Superior temporal gyrus (tissue), 1 donor: ENCODE results near the gene SMNDC1.
"Not testable (repeated sequence)": the region's sequence is repeated elsewhere in the genome, so short reads cannot be mapped to it uniquely, and the experiment has no call there.

ENCODE experiments used
- DNase-seq: peaks from one replicate; pipeline ENCODE4 v3.0.0-alpha.2; 2016; ENCODE audit errors: extremely low spot score

The SMNDC1 gene

GRCh38 chr10:110284262-110284661 is 20.5 kb downstream of the SMNDC1 start:
- DNase-seq = no peak

- DNase-seq = peak; percentile 97
Observed at GRCh38 chr10:110279407-110279986, 25.2 kb downstream of the SMNDC1 start.

GRCh38 chr10:110278562-110279406 is 25.9 kb downstream of the SMNDC1 start:
- no peak for DNase-seq

GRCh38 chr10:110277591-110277990 is 27.1 kb downstream of the SMNDC1 start:
- no peak for DNase-seq

GRCh38 chr10:110276603-110277002 is 28.1 kb downstream of the SMNDC1 start:
- DNase-seq = no peak

- DNase-seq = peak; percentile 67
Observed at GRCh38 chr10:110275128-110275729, 29.5 kb downstream of the SMNDC1 start.

- no peak for DNase-seq
Observed at GRCh38 chr10:110274647-110275046, 30.1 kb downstream of the SMNDC1 start.

GRCh38 chr10:110274072-110274627 is 30.6 kb downstream of the SMNDC1 start:
- no peak for DNase-seq

GRCh38 chr10:110273474-110273873 is 31.2 kb downstream of the SMNDC1 start:
- peak; percentile 81 for DNase-seq

GRCh38 chr10:110272995-110273394 is 31.7 kb downstream of the SMNDC1 start:
- not testable (repeated sequence) for DNase-seq

- DNase-seq = peak; percentile 92
Observed at GRCh38 chr10:110269374-110270318, 35.1 kb downstream of the SMNDC1 start.

GRCh38 chr10:110268971-110269370 is 35.7 kb downstream of the SMNDC1 start:
- no peak for DNase-seq

GRCh38 chr10:110268442-110268841 is 36.3 kb downstream of the SMNDC1 start:
- peak; percentile 64 for DNase-seq

- DNase-seq = peak; percentile 63
Observed at GRCh38 chr10:110267276-110267675, 37.4 kb downstream of the SMNDC1 start.

GRCh38 chr10:110265573-110266193 is 39.0 kb downstream of the SMNDC1 start:
- DNase-seq = no peak

- DNase-seq = no peak
Observed at GRCh38 chr10:110263164-110263563, 41.6 kb downstream of the SMNDC1 start.

GRCh38 chr10:110260746-110261477 is 43.8 kb downstream of the SMNDC1 start:
- no peak for DNase-seq

- no peak for DNase-seq
Observed at GRCh38 chr10:110259317-110259716, 45.4 kb downstream of the SMNDC1 start.

GRCh38 chr10:110258542-110258941 is 46.2 kb downstream of the SMNDC1 start:
- DNase-seq = no peak

- DNase-seq = no peak
Observed at GRCh38 chr10:110254467-110254866, 50.3 kb downstream of the SMNDC1 start.
